SK-N-SH (cell line): ENCODE data around the gene CHD6.

ENCODE experiments used
- CTCF ChIP-seq: fragments of 200-600 bp; sonication (generic); IDR thresholded peaks from 2 replicates; pipeline ENCODE4 v1.6.1; 2017; ENCODE audit warnings: antibody characterized with exemption, mild to moderate bottlenecking, moderate library complexity
- ELF1 ChIP-seq: IDR thresholded peaks from 2 replicates; pipeline ENCODE4 v1.4.0; 2012
- EP300 ChIP-seq, 2 experiments: IDR thresholded peaks; 2 replicates each; pipeline versions ENCODE4 v1.4.0 to v1.6.1; 2012; ENCODE audit warnings: borderline replicate concordance in 1 of 2, low read depth in 1 of 2, low read length in 1 of 2
- EZH2phosphoT487 ChIP-seq: fragments of 200-600 bp; sonication (generic); IDR thresholded peaks from 2 replicates; pipeline ENCODE4 v1.6.1; 2017; ENCODE audit warnings: low read depth, mixed run types, mild to moderate bottlenecking, antibody characterized with exemption, moderate library complexity, borderline replicate concordance
- FOXM1 ChIP-seq: IDR thresholded peaks from 2 replicates; pipeline ENCODE4 v1.4.0; 2012; ENCODE audit warnings: low read depth, mild to moderate bottlenecking
- SIN3A ChIP-seq: IDR thresholded peaks from 2 replicates; pipeline ENCODE4 v1.6.1; 2012; ENCODE audit warnings: low read depth, mild to moderate bottlenecking, low read length, moderate library complexity, borderline replicate concordance
- SMC3 ChIP-seq: IDR thresholded peaks from 2 replicates; pipeline ENCODE4 v1.6.1; 2012; ENCODE audit warnings: low read depth, low read length, improper control_type of control experiment
- TAF1 ChIP-seq: IDR thresholded peaks from 2 replicates; pipeline ENCODE4 v1.6.1; 2012; ENCODE audit warnings: low read depth, mild to moderate bottlenecking, low read length, moderate library complexity, borderline replicate concordance
- TCF12 ChIP-seq: IDR thresholded peaks from 2 replicates; pipeline ENCODE4 v1.4.0; 2012
- YY1 ChIP-seq: IDR thresholded peaks from 2 replicates; pipeline ENCODE4 v1.4.0; 2012; ENCODE audit warnings: low read depth, mild to moderate bottlenecking
- TF ChIP-seq, protein P1 (sequence below): IDR thresholded peaks from 2 replicates; pipeline ENCODE4 v1.6.1; 2012; ENCODE audit warnings: mild to moderate bottlenecking, low read depth, low read length, moderate library complexity

DNA sequence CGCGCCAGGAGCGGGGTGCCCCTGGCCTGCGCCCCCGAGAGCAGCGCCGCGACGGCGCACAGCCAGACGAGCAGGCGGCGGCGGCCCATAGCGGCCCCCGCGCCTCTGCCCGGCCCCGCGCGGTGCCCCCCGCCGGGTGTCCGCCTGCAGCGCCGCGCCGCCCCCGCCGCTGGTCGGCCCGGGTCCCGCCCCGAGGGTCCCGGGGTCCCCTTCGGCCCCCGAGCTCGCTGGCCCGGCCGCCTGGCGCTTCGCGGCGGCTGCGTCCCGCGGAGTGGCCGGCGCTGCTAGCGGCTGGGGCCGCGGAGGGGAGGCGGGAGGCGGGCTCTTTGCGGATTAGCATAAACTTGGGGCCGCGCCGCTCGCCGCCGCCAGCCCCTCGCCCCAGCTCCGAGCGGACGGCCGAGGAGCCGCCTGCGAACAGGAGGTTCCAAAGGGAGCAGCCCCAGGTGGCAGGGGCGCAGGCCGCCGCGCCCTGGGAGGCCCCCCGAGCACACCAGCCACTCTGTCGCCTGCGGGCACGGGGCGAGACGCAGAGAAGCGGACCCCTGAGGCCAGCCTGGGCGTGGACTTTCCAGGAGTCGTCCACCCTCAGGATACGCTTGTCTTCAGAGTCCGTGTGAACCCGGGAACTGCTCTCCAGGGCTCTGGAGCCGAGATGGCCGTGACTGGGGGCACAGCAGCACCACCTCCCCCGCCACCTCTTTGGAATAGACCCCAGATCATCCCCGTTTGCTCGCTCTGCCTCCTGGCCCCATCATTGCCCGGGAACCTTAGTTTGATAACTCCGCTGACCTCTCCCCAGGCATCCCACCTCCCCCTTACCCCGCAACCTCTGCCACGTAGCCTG lies 251.4 kb downstream of the CHD6 start, which contains the start of gene EMILIN3:
- TF ChIP-seq CTCF (no peak), YY1 (no peak), FOXM1 (no peak), TAF1 (no peak), SMC3 (no peak), SIN3A (no peak), TCF12 (no peak), EP300 (IDR thresholded peaks at IDR 0.05; ENCODE audit: borderline replicate concordance in 1 of 2, low read depth in 1 of 2, low read length in 1 of 2) (no peak), EZH2phosphoT487 (no peak), ELF1 (no peak)
- TF ChIP-seq, protein P1, sequence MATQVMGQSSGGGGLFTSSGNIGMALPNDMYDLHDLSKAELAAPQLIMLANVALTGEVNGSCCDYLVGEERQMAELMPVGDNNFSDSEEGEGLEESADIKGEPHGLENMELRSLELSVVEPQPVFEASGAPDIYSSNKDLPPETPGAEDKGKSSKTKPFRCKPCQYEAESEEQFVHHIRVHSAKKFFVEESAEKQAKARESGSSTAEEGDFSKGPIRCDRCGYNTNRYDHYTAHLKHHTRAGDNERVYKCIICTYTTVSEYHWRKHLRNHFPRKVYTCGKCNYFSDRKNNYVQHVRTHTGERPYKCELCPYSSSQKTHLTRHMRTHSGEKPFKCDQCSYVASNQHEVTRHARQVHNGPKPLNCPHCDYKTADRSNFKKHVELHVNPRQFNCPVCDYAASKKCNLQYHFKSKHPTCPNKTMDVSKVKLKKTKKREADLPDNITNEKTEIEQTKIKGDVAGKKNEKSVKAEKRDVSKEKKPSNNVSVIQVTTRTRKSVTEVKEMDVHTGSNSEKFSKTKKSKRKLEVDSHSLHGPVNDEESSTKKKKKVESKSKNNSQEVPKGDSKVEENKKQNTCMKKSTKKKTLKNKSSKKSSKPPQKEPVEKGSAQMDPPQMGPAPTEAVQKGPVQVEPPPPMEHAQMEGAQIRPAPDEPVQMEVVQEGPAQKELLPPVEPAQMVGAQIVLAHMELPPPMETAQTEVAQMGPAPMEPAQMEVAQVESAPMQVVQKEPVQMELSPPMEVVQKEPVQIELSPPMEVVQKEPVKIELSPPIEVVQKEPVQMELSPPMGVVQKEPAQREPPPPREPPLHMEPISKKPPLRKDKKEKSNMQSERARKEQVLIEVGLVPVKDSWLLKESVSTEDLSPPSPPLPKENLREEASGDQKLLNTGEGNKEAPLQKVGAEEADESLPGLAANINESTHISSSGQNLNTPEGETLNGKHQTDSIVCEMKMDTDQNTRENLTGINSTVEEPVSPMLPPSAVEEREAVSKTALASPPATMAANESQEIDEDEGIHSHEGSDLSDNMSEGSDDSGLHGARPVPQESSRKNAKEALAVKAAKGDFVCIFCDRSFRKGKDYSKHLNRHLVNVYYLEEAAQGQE: no peak
